Measurements from ENCODE around the gene CDC14B. TPM values are rescaled to one million over a fixed set of nuclear protein-coding genes. Genes with fewer than 3 reads are reported as not detected.

Gene CDC14B
- total and polyA plus RNA-seq, 2 of the 4 experiments (the other 2 are of a cell fraction): 9.7 to 26.3 TPM

GRCh38 chr9:96523374-96523773 is 96.3 kb downstream of the CDC14B start:
- Histone ChIP-seq H3K79me1 (ENCODE audit: low read depth in 1 of 2, low read length in 2 of 2) (no peaks in the 10 kb centered on the region), H3K23ac (ENCODE audit: low read depth, low read length) (no peak overlapping the region), H2BK120ac (ENCODE audit: low read depth, low read length) (no peak overlapping the region), H3K4me3 (ENCODE audit: insufficient read depth, low read depth, low read length) (no peak overlapping the region), H4K20me1 (ENCODE audit: insufficient read depth, low read length) (no peaks in the 10 kb centered on the region), H3K4ac (ENCODE audit: low read depth, low read length) (no peak overlapping the region), H2AK5ac (ENCODE audit: low read depth, low read length) (no peak overlapping the region), H3K4me1 (ENCODE audit: control insufficient read depth, insufficient read depth, low read length) (no peaks in the 10 kb centered on the region), H4K5ac (ENCODE audit: low read depth, low read length) (no peak overlapping the region), H3K27ac (ENCODE audit: insufficient read depth, low read length) (no peak overlapping the region), H2BK20ac (ENCODE audit: low read depth, low read length) (no peak overlapping the region), H3K27me3 (ENCODE audit: control insufficient read depth, insufficient read depth, low read length) (no peaks in the 10 kb centered on the region), H3K9me1 (ENCODE audit: insufficient read depth, low read length) (no peaks in the 10 kb centered on the region; the same call in 1 of the 2 replicates), H4K8ac (ENCODE audit: low read depth in 2 of 2, low read length in 2 of 2) (no peak overlapping the region), H2BK5ac (ENCODE audit: low read depth, low read length, poor library complexity, severe bottlenecking) (no peak overlapping the region), H3K36me3 (ENCODE audit: control insufficient read depth, insufficient read depth, low read length) (peaks cover 12% of the 10 kb centered on the region), H3K56ac (ENCODE audit: extremely low read depth, insufficient read depth, low read length) (no peak overlapping the region), H3K14ac (replicated peaks; ENCODE audit: low read depth, low read length) (no peak overlapping the region), H3K4me2 (ENCODE audit: low read depth, low read length) (no peak overlapping the region), H3K18ac (ENCODE audit: low read depth, low read length) (no peak overlapping the region), H3K9me3 (ENCODE audit: control insufficient read depth, insufficient read depth, low read length) (no peaks in the 10 kb centered on the region), H4K91ac (ENCODE audit: insufficient read depth, low read depth, low read length) (no peak overlapping the region), H2BK15ac (ENCODE audit: low read depth, low read length) (no peak overlapping the region), H2AFZ (replicated peaks; ENCODE audit: low read length, poor library complexity) (no peak overlapping the region), H3K9ac (ENCODE audit: low read depth, low read length) (no peak overlapping the region), H2AK9ac (replicated peaks; ENCODE audit: low read depth, low read length, poor library complexity) (no peak overlapping the region)
- POLR2A ChIA-PET (ENCODE audit: unreplicated experiment): interaction anchor here (0.6 kb wide), 1 partner anchor 91 kb away, joined by 6 read pairs; no protein-coding TSS in a partner anchor
- CTCF ChIA-PET: interaction anchor here (0.8 kb wide), 1 partner anchor 42 kb away, joined by 4 read pairs; no protein-coding TSS in a partner anchor
- DNase-seq (no peak), ATAC-seq (ENCODE audit: low read depth) (no peak)
- TF ChIP-seq RAD21 (IDR thresholded peaks at IDR 0.05; ENCODE audit: low read length) (no peak), MAZ (IDR thresholded peaks at IDR 0.05; ENCODE audit: borderline replicate concordance, low read depth, low read length) (no peak), RCOR1 (IDR thresholded peaks at IDR 0.05; ENCODE audit: insufficient replicate concordance, low read length) (no peak), ELK1 (IDR thresholded peaks at IDR 0.05; ENCODE audit: borderline replicate concordance, low read depth, low read length) (no peak), MXI1 (IDR thresholded peaks at IDR 0.05; ENCODE audit: borderline replicate concordance, low read depth, low read length) (no peak), FOS (IDR thresholded peaks at IDR 0.05; ENCODE audit: low read depth, low read length) (no peak), RFX5 (IDR thresholded peaks at IDR 0.05; ENCODE audit: low read depth, low read length) (no peak), CHD1 (IDR thresholded peaks at IDR 0.05; ENCODE audit: low read depth, low read length) (no peak), SMC3 (IDR thresholded peaks at IDR 0.05; ENCODE audit: low read depth, low read length) (no peak), BHLHE40 (IDR thresholded peaks at IDR 0.05; ENCODE audit: low read depth, low read length) (no peak), NFE2L2 (IDR thresholded peaks at IDR 0.05; ENCODE audit: low read depth, low read length) (no peak), POLR2A (IDR thresholded peaks at IDR 0.05; ENCODE audit: low read depth, low read length) (no peak), MAFK (IDR thresholded peaks at IDR 0.05; ENCODE audit: low read depth, low read length) (no peak), CEBPB (IDR thresholded peaks at IDR 0.05; ENCODE audit: low read depth, low read length) (no peak), CTCF (conservative IDR thresholded peaks at IDR 0.05; ENCODE audit: low read depth, low read length) (no peak)
- dilution Hi-C loops (cut with HindIII; ENCODE audit: low sequenced_read_pairs, unreplicated experiment) (no loop called here), intact Hi-C loops (cut with micrococcal nuclease) (no loop called here), in situ Hi-C loops (cut with MboI; ENCODE audit: low sequenced_read_pairs) (no loop called here)
- BruUV-seq (replicated peaks): no TSS peak
- WGBS, 2 experiments (ENCODE audit: extremely low coverage in 2 of 2, insufficient read length in 1 of 2): no CpG with 5 or more reads among the region's 7 CpGs

Measured in IMR-90 (cell line).